ENCODE data around the gene CTNNA2.

- TF ChIP-seq, protein P1, sequence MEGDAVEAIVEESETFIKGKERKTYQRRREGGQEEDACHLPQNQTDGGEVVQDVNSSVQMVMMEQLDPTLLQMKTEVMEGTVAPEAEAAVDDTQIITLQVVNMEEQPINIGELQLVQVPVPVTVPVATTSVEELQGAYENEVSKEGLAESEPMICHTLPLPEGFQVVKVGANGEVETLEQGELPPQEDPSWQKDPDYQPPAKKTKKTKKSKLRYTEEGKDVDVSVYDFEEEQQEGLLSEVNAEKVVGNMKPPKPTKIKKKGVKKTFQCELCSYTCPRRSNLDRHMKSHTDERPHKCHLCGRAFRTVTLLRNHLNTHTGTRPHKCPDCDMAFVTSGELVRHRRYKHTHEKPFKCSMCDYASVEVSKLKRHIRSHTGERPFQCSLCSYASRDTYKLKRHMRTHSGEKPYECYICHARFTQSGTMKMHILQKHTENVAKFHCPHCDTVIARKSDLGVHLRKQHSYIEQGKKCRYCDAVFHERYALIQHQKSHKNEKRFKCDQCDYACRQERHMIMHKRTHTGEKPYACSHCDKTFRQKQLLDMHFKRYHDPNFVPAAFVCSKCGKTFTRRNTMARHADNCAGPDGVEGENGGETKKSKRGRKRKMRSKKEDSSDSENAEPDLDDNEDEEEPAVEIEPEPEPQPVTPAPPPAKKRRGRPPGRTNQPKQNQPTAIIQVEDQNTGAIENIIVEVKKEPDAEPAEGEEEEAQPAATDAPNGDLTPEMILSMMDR (conservative IDR thresholded peaks at IDR 0.05) = no peak
- TF ChIP-seq EZH2 (IDR thresholded peaks at IDR 0.05; ENCODE audit: low read depth) = no peak
Observed at GRCh38 chr2:80437959-80438358, 925.1 kb downstream of the CTNNA2 start.

Measured in PC-9 (cell line).